Natural killer cell (primary cell): ENCODE results near the gene EMILIN1. TPM values are rescaled to one million over a fixed set of nuclear protein-coding genes. Genes with fewer than 3 reads are reported as not detected.

ENCODE experiments used
- ATAC-seq, 3 donors: fragments of 150-1000 bp in 2 of 3; fragments of 200-7000 bp in 1 of 3; cut with Tn5 transposase; 1 replicate in 1 of 3; 2 replicates in 2 of 3; pipeline ENCODE4 v1.10.0; 2021; ENCODE audit warnings: mild to moderate bottlenecking in 2 of 3, moderate library complexity in 2 of 3
- DNase-seq, 2 donors: peaks; one replicate each; pipeline versions ENCODE4 v3.0.0 to v3.0.0-alpha.2; 2013 to 2021; ENCODE audit warnings: mixed read lengths in 1 of 2
- H3K27ac ChIP-seq: one replicate; pipeline ENCODE4 v1.5.1; 2013; ENCODE audit warnings: mild to moderate bottlenecking, low read length
- H3K27me3 ChIP-seq: one replicate; pipeline ENCODE4 v1.6.1; 2013; ENCODE audit warnings: low read length; ENCODE audit not compliant: control insufficient read depth, insufficient read depth
- H3K36me3 ChIP-seq: one replicate; pipeline ENCODE4 v1.6.1; 2013; ENCODE audit warnings: low read length; ENCODE audit not compliant: control insufficient read depth, insufficient read depth
- H3K4me1 ChIP-seq: one replicate; pipeline ENCODE4 v1.6.1; 2013; ENCODE audit warnings: low read length; ENCODE audit not compliant: control insufficient read depth, insufficient read depth
- H3K4me3 ChIP-seq: one replicate; pipeline ENCODE4 v1.5.1; 2013; ENCODE audit warnings: low read length
- H3K9me3 ChIP-seq: one replicate; pipeline ENCODE4 v1.6.1; 2013; ENCODE audit warnings: low read length; ENCODE audit not compliant: control insufficient read depth, insufficient read depth
- H3K27ac Mint-ChIP-seq, 2 donors: one replicate each; pipeline ENCODE4 v1.8.0; 2022; ENCODE audit warnings: mild to moderate bottlenecking in 2 of 2, mixed read lengths in 2 of 2, moderate library complexity in 1 of 2
- H3K27me3 Mint-ChIP-seq, 2 donors: one replicate each; pipeline ENCODE4 v1.8.0; 2022; ENCODE audit warnings: low read depth in 2 of 2, mixed read lengths in 2 of 2
- H3K36me3 Mint-ChIP-seq: one replicate; pipeline ENCODE4 v1.8.0; 2022; ENCODE audit warnings: mixed read lengths
- H3K4me1 Mint-ChIP-seq, 2 donors: one replicate each; pipeline ENCODE4 v1.8.0; 2022; ENCODE audit warnings: mixed read lengths in 2 of 2
- H3K4me3 Mint-ChIP-seq: one replicate; pipeline ENCODE4 v1.8.0; 2022; ENCODE audit warnings: mild to moderate bottlenecking, moderate library complexity, mixed read lengths
- H3K9me3 Mint-ChIP-seq, 2 donors: one replicate each; pipeline ENCODE4 v1.8.0; 2022; ENCODE audit warnings: mixed read lengths in 2 of 2
- WGBS: methylation state at CpG from one replicate; pipeline ENCODE4 v1.1.7; 2013; ENCODE audit warnings: missing lambda C conversion rate; ENCODE audit not compliant: insufficient coverage; 5-methylcytosine and 5-hydroxymethylcytosine counted together
- intact Hi-C: fragments of 100-400 bp; cut with micrococcal nuclease; formaldehyde crosslinking; loops from one replicate; pipeline ENCODE4 v1.14.2; 2022
- total RNA-seq, 4 donors: library from RNA; stranded (reverse); fragments of 120-200 nt in 1 of 4; gene quantifications; one replicate each; pipeline versions ENCODE4 v1.2.3 to v1.2.4, GENCODE V29; 2013 to 2022
- TF ChIP-seq, protein P1 (sequence below): fragments of 200-600 bp; IDR thresholded peaks from one replicate; pipeline ENCODE4 v1.8.0; 2022; ENCODE audit warnings: antibody characterized with exemption

Gene EMILIN1
- total RNA-seq, 3 donors from 2014 or later (not counting 1 experiment from before 2014, with no cell fraction given) = 0.31 to 0.78 (median 0.41) TPM

- TF ChIP-seq, protein P1, sequence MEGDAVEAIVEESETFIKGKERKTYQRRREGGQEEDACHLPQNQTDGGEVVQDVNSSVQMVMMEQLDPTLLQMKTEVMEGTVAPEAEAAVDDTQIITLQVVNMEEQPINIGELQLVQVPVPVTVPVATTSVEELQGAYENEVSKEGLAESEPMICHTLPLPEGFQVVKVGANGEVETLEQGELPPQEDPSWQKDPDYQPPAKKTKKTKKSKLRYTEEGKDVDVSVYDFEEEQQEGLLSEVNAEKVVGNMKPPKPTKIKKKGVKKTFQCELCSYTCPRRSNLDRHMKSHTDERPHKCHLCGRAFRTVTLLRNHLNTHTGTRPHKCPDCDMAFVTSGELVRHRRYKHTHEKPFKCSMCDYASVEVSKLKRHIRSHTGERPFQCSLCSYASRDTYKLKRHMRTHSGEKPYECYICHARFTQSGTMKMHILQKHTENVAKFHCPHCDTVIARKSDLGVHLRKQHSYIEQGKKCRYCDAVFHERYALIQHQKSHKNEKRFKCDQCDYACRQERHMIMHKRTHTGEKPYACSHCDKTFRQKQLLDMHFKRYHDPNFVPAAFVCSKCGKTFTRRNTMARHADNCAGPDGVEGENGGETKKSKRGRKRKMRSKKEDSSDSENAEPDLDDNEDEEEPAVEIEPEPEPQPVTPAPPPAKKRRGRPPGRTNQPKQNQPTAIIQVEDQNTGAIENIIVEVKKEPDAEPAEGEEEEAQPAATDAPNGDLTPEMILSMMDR = no peak
- peak overlapping the region; percentile 97 for H3K4me3 Mint-ChIP-seq
- H3K9me3 ChIP-seq = no peaks in the 10 kb centered on the region
- ATAC-seq (peak; percentile 2 to 8 (median 6)), DNase-seq (no peak)
- no peaks in the 10 kb centered on the region for H3K9me3 Mint-ChIP-seq
- peaks cover 50 to 70% of the 10 kb centered on the region in 2 donors for H3K4me1 Mint-ChIP-seq
- H3K4me3 ChIP-seq = peak overlapping the region; percentile 92
- intact Hi-C loops = loop anchor here (1.0 kb wide), 3 partner anchors 11 to 19 kb away; partner anchors contain the start of genes AGBL5 and KHK
- no peaks in the 10 kb centered on the region for H3K27me3 Mint-ChIP-seq
- peaks cover 20% of the 10 kb centered on the region for H3K36me3 ChIP-seq
- peak overlapping the region; percentile 87 for H3K27ac ChIP-seq
- H3K36me3 Mint-ChIP-seq = no peaks in the 10 kb centered on the region
- H3K27me3 ChIP-seq = no peaks in the 10 kb centered on the region
- WGBS = 5% methylated on average over 11 of the region's 11 CpGs
- H3K27ac Mint-ChIP-seq = peak overlapping the region; percentile 90 to 93
- peaks cover 44% of the 10 kb centered on the region for H3K4me1 ChIP-seq
These were observed 7.7 kb upstream of the EMILIN1 start for GRCh38 chr2:27070653-27071276.

DNA sequence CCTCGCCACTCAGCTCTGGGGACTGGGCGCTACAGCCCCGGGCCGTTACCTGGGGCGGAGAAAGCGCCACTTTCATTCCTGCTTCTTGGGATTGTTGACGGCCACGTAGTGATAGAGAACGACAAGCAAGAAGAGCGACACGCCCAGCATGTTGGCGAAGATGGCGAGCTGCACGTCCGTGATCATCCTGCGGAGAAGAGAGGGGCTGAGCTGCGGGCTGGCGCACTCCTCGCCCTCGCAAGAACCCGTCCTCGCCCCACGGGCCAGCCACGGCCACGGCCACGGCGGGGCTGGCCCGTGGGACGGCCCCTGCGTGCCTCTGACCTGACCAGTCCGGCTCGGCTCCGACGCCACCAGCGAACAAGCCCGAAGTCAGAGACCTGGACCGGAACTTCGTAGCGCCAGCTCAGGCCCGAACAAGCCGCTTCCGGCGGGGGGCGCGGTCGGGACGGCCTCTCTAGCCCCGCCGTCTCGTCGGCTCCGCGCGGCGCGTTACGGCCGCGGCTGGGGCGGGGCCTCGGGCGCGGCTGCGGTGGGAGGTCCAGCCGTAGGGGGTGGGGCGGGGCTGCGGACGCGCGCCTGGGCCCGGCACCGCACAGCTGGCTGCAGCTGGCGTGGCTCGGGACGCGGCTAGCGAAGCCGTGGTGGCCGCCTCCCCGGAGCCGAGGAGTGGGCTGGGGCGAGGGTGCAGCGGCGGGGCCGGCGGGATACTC, 7.0 kb upstream of the EMILIN1 start, which contains the start of gene OST4:
TSS of gene OST4 (minus strand) at position 378 of the 713 bp plus-strand sequence.
- Mint-ChIP-seq H3K4me1 (peaks cover 49 to 70% of the 10 kb centered on the region in 2 donors), H3K27me3 (no peaks in the 10 kb centered on the region), H3K4me3 (peak within 1 kb of the TSS; percentile 97), H3K27ac (peak within 1 kb of the TSS; percentile 90 to 93), H3K9me3 (no peaks in the 10 kb centered on the region), H3K36me3 (no peaks in the 10 kb centered on the region)
- TF ChIP-seq, protein P1 = no peak
- no peaks in the 10 kb centered on the region for H3K27me3 ChIP-seq
- under 1% methylated on average over 86 of the region's 86 CpGs for WGBS
- H3K36me3 ChIP-seq = peaks cover 20% of the 10 kb centered on the region
- H3K9me3 ChIP-seq = no peaks in the 10 kb centered on the region
- peak within 1 kb of the TSS; percentile 92 for H3K4me3 ChIP-seq
- ATAC-seq (peak; percentile 90 to 97 (median 92)), DNase-seq (peak; percentile 88 to 94)
- intact Hi-C loops = loop anchor here (1.0 kb wide), 3 partner anchors 10 to 20 kb away; partner anchors contain the start of genes AGBL5 and KHK
- peaks cover 49% of the 10 kb centered on the region for H3K4me1 ChIP-seq
- H3K27ac ChIP-seq = peak within 1 kb of the TSS; percentile 87

GRCh38 chr2:27071990-27072830, 6.2 kb upstream of the EMILIN1 start:
- peaks cover 49% of the 10 kb centered on the region for H3K4me1 ChIP-seq
- peak in 2 of 3 donors; percentile 11 to 13 for ATAC-seq
- peaks cover 49 to 76% of the 10 kb centered on the region in 2 donors for H3K4me1 Mint-ChIP-seq
- H3K27ac ChIP-seq = peak overlapping the region; percentile 58
- H3K27me3 ChIP-seq = no peaks in the 10 kb centered on the region
- no peaks in the 10 kb centered on the region for H3K27me3 Mint-ChIP-seq
- peak overlapping the region; percentile 78 for H3K4me3 Mint-ChIP-seq
- intact Hi-C loops = loop anchor here (1.0 kb wide), 3 partner anchors 9 to 21 kb away; partner anchors contain the start of genes AGBL5 and KHK
- peaks cover 20% of the 10 kb centered on the region for H3K36me3 ChIP-seq
- TF ChIP-seq, protein P1 = no peak
- H3K27ac Mint-ChIP-seq = peak overlapping the region; percentile 64 to 90
- WGBS = 12% methylated on average over 33 of the region's 34 CpGs
- peak in 1 of 2 donors; percentile 56 for DNase-seq
- no peaks in the 10 kb centered on the region for H3K9me3 ChIP-seq
- no peaks in the 10 kb centered on the region for H3K36me3 Mint-ChIP-seq
- H3K4me3 ChIP-seq = peak overlapping the region; percentile 55
- H3K9me3 Mint-ChIP-seq = no peaks in the 10 kb centered on the region
